GM19035 (cell line): ENCODE data around the gene SNRNP70.
"Not testable (repeated sequence)": the region's sequence is repeated elsewhere in the genome, so short reads cannot be mapped to it uniquely, and the experiment has no call there.

Experiments
- ATAC-seq: cut with Tn5 transposase; IDR thresholded peaks from one replicate; pipeline ENCODE4 v1.9.1; 2021; ENCODE audit not compliant: unreplicated experiment

SNRNP70 gene

DNA sequence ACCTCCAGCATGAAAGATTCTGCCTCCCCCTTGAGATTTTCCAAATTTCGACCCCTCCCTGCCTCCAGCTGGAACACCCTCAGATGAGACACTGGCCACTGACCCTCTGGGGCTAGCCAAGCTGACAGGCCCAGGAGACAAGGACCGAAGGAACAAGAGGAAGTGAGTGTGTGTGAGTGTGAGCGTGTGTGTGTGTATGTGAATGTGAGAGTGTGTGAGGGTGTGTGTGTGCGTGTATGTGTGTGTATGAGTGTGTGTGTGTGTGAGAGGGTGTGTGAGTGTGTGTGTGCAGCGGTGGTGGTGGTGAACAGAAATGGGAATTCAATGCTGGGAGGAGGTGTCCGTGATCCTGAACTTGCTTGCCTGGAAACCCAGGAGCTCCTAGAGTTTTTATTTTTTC, 56.1 kb downstream of the SNRNP70 start:
- no peak for ATAC-seq

GRCh38 chr19:49142866-49143335, 57.6 kb downstream of the SNRNP70 start:
- ATAC-seq: peak; percentile 74

DNA sequence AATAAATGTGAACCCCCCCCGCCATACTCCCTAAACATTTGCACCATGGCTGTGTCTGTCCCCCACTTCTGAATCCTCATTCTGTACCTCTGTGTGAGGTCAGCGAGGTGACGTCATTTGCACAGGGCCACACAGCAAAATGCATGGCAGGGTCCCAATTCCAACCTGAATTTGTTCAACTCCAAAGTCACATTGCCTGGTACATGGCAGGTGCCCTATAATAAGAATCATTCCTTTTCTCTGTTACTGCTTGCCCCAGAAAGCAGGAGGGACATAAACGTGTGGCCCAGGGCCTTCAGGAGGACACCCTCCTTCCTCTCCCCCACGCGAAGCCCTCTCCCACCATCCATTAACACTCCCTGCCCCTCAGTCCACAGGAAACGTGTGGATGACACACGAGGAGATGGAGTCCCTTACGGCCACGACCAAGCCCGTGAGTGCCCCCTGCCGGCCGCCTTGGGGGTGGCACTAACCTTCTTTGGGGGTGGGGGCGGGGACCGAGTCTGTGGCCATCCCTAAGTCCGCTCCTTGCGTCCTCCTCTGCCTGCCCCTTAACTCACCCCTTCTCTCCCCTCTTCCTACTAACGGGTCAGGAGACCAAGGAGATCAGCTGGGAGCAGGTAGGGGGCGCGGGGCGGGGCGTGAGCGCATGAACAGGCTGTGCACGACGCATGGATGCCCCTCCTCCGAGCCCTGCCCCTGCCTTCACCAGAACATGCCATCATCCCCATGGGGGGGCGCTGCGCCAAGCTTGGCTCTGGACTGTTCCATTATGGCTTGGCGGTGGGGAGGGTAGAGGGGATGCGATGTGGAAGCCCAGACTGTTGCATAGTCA, 60.5 kb downstream of the SNRNP70 start:
- ATAC-seq: no peak

- not testable (repeated sequence) for ATAC-seq
Measured at GRCh38 chr19:49146408-49146770, 61.1 kb downstream of the SNRNP70 start.

- no peak for ATAC-seq
Measured at GRCh38 chr19:49148044-49148682, 62.9 kb downstream of the SNRNP70 start.

- no peak for ATAC-seq
Measured at GRCh38 chr19:49148784-49149651, 63.8 kb downstream of the SNRNP70 start.

DNA sequence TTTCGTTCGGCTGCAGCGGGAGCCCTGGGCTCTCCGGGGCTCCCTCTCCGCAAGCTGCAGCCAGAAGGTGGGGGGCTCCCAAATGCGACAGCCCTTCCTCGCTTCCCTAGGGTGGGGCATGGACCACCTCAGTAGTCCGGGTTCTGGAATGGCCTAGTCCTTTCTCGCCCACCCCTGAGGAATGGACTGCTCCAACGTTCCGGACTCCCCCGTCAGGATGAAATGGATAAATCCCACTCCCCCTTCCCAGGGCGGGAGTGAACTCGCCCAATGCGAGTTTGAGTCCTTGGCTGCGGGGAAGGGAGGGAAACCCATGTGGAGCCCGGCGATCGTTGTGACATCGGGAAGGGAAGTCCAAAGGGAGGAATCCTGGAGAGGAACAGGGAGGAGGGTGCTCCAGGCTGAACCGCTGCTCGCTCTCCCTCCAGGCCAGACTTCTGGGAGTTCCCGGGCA, 64.4 kb downstream of the SNRNP70 start:
- no peak for ATAC-seq

GRCh38 chr19:49150106-49150943, 65.1 kb downstream of the SNRNP70 start:
- no peak for ATAC-seq

GRCh38 chr19:49150944-49151243, 65.6 kb downstream of the SNRNP70 start:
- ATAC-seq: no peak

- ATAC-seq: no peak
Measured at GRCh38 chr19:49151267-49152118, 66.2 kb downstream of the SNRNP70 start.

- no peak for ATAC-seq
Measured at GRCh38 chr19:49152119-49152550, 66.9 kb downstream of the SNRNP70 start.

DNA sequence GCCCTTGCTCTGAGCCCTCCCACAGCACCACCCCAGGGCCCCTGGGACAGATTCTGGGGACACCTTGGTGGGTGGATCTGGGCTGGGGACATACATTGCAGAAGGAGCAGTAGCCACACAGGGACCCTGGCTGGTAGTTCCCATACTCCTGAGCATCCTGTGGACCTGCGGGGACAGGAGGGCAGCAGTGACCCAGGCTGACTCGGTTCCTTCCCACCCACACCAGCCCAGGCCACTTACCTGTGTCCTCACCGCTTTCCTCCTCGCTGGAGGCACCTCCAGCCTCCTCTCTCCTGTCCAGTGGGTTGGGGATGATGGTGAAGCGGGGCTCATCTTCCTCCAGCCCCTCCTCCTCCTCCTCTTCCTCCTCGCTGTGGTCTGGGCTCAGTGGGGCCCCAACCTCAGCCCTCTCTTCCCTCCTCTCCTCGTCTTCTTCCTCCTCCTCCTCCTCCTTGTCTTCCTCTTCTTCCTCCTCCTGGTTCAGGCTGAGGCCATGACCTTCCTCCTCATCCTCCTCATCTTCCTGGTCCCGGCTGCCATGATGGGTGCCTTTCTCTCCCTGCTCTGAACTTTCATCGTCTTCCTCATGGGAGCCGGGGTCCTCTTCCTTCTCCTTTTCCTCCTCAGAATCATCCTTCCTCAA, 68.0 kb downstream of the SNRNP70 start:
- no peak for ATAC-seq

GRCh38 chr19:49154279-49154678, 69.0 kb downstream of the SNRNP70 start:
- ATAC-seq: no peak

DNA sequence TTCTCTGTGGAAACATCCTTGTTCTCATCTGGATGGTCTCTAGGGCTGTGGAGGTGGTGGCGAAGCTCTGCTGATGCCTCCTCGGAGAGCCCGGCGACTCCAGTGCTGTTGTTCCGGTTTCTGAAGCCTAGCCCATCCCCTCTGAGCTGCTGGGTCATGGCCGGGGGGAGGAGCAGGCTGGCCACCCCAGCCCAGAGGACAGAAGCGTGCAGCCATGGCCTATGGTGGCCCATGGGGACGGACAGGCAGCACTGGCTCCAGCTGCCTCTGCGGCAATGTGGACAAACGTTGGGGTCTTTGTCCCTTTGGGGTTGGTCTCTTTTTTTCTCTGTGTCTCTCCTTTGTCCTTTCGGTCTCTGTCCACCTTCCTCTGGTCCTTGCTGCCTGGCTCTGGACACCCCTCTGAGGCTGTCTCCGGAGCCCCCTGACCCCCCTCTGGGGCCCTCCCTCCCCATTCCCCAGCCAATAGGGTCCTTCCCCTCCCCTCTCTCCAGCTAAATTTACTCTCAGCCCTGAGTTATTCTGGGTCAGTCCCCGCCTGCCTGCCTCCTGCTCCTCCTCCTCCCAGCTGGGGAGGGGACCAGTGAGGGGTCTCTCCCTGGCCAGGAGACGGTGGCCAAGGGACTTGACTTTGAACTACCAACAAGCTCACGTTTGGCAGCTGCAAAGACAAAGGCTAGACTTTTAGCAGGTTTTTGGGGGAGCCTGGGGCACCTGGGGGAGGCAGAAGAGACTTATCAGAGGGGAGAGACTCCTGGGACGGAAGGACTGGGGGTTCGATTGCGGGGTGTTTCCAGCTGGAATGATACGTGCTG, 70.0 kb downstream of the SNRNP70 start, which contains the start of gene HRC:
Gene HRC (minus strand): TSS at position 392 of the 815 bp plus-strand sequence. CDS start 159 bp downstream, at position 233.
- no peak for ATAC-seq

DNA sequence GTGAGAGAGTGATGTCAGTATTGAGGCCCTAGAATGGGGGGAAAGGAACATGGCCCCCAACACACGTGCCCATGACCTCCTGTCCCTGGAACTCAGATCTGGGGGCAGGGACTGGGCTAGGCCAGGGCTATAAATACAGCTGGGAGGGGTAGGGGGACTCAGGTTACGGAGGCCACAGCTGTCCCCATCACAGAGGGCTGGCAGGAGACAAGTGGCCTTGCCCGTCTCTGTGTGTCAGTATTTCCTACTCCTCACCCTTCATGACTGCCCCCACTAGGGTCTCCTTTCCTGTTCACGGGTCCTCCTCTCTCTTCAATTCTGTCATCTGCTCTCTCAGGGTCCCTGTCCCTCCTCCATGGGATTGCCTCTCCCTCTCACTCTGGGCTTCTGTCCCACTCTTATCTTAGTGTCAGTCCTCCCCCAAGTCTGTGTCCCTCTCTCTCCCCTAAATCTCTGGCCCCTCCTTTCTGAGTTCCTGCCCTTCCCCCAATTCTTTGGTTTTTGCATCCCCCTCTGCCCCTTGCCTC, 70.6 kb downstream of the SNRNP70 start:
- ATAC-seq: no peak

DNA sequence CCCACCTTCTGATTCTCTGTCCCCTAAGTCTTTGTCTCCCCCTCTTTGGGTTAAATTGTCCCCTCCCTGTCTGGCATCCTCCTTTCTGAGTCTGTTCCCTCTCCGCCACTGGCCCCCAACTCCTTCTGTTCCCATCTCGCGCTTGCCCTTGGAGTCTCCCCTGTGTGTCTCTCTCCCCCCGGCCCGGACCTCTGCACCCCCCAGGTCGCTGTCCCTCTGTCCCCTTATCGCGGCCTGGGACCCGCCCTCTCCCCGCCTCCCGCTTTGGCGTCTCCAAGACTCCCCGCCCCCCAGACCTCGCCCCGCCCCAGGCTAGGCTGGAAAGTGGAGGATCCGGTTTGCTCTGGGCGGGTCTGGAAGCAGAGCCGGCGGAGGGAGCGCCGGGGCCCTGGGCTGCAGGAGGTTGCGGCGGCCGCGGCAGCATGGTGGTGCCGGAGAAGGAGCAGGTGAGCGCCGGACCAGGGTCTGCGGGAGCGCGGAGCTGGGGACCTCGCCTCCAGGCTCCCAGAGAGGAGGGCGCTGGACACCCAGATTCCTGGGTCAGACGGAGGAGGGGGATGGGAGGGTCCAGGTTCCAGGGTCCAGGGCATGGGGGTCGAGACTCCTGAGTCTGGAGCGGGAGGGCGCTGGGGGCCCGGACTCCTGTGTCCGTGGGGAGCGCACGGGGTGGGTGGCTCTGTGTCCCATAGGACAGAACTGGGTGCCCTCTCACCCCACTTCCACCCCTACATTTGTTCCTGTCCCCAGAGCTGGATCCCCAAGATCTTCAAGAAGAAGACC, 72.4 kb downstream of the SNRNP70 start, which contains the start of gene TRPM4:
Gene TRPM4 (plus strand): TSS at position 348 of the 780 bp plus-strand sequence. CDS start 75 bp downstream, at position 423.
- ATAC-seq: no peak
